ENCODE measurements around the gene SUN1. TPM values are rescaled to one million over a fixed set of nuclear protein-coding genes. Genes with fewer than 3 reads are reported as not detected.

Gene SUN1
- total RNA-seq, 2 donors from 2014 or later, result 89.7 to 97.5 TPM

DNA sequence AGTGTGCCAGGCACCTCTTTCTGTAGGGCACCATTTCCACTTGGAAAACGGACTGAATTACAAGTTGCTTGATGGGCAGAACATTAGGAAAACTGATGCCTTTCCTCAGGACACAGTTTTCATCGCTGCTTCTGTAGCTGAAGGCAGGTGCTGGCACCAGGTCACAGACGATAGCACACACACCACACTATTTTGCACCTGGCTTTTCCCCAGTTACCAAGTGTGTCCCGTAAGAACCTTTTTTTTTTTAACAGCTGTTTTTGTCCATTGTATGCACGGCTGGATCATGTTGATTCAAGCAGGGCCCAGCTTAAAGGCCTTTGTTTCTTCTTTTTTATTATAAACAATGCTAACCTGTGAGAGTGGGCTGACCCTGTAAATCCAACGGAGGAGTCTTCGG, 42.8 kb downstream of the SUN1 start:
- no peaks in the 10 kb centered on the region for H3K9me3 ChIP-seq (ENCODE audit: control insufficient read depth, low read length, poor library complexity, severe bottlenecking)
- Mint-ChIP-seq H3K4me1 (peaks cover 11% of the 10 kb centered on the region), H3K4me3 (no peak overlapping the region), H3K27ac (no peak overlapping the region), H3K27me3 (no peaks in the 10 kb centered on the region), H3K36me3 (ENCODE audit: low read depth) (peaks cover 2% of the 10 kb centered on the region)
- DNase-seq, result no peak
- ATAC-seq, result no peak

DNA sequence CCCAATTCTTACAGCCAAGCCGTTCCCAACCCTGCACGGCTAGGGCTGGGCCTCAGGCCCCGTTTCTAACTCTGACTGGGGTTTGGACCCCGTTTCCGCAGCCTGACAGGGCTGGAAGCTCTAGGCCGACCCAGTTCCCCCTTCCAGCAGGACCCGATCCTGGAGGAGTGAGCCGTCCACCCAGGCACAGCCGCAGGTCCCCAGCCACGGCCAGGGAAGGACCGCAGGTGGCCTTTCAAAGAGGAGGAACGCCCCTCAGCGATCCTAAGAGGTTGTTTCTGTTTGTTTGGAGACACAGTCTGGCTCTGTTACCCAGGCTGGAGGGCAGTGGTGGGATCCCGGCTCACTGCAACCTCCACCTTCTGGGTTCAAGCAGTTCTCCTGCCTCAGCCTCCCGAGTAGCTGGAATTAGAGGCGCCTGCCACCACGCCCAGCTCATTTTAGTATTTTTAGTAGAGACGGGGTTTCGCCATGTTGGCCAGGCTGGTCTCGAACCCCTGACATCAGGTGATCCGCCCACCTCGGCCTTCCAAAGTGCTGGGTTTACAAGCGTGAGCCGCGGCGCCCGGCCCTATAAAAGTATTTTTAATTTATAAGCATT, 43.3 kb downstream of the SUN1 start:
- H3K36me3 Mint-ChIP-seq (ENCODE audit: low read depth), result peaks cover under 1% of the 10 kb centered on the region
- DNase-seq (no peak), ATAC-seq (no peak)
- H3K27me3 Mint-ChIP-seq, result no peaks in the 10 kb centered on the region
- no peak overlapping the region for H3K4me3 Mint-ChIP-seq
- H3K9me3 ChIP-seq (ENCODE audit: control insufficient read depth, low read length, poor library complexity, severe bottlenecking), result no peaks in the 10 kb centered on the region
- H3K27ac Mint-ChIP-seq, result no peak overlapping the region
- peaks cover 11% of the 10 kb centered on the region for H3K4me1 Mint-ChIP-seq

DNA sequence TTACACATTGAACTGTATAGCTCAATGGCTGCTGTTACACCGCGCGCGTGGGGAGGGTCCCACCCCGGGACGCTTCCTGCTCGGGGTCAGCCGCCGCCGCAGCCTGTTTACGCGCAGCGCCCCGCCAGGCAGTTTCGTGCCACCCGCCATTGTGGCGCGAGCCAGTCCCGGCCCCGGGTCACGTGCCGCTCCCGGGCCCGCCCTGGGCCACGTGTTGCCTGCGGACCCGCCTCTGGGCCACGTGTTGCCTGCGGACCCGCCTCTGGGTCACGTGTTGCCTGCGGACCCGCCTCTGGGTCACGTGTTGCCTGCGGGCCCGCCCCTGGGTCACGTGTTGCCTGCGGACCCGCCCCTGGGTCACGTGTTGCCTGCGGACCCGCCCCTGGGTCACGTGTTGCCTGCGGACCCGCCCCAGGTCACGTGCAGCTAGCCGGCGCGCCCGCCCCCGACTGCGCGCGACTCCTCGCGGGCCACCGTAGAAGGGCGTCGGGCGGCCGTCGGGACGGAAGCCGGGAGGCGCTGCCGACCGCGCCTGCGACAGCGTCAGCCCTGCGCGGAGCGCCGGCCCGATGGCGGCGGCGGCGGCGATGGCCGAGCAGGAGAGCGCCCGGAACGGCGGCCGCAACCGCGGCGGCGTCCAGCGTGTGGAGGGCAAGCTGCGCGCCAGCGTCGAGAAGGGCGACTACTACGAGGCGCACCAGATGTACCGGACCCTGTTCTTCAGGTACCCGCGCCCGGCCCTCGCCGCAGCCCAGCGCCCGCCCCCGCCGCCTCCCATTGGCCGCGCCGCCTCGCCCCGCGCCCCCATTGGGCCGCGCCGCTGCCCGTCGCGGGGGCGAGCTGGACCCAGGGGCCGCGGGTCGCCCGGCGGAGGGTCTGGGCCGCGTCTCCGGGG, 44.0 kb downstream of the SUN1 start, which contains the start of gene GET4:
Gene GET4, plus strand, starts transcription at position 478 of the 895 bp plus-strand sequence. Its CDS starts 92 bp downstream, at position 570.
- no peaks in the 10 kb centered on the region for H3K9me3 ChIP-seq (ENCODE audit: control insufficient read depth, low read length, poor library complexity, severe bottlenecking)
- peaks cover 11% of the 10 kb centered on the region for H3K4me1 Mint-ChIP-seq
- DNase-seq, result peak; percentile 96 to 99 (median 97)
- H3K27ac Mint-ChIP-seq, result peak within 1 kb of the TSS; percentile 93
- no peaks in the 10 kb centered on the region for H3K27me3 Mint-ChIP-seq
- peak within 1 kb of the TSS; percentile 95 for H3K4me3 Mint-ChIP-seq
- ATAC-seq, result peak; percentile 83
- no peaks in the 10 kb centered on the region for H3K36me3 Mint-ChIP-seq (ENCODE audit: low read depth)

DNA sequence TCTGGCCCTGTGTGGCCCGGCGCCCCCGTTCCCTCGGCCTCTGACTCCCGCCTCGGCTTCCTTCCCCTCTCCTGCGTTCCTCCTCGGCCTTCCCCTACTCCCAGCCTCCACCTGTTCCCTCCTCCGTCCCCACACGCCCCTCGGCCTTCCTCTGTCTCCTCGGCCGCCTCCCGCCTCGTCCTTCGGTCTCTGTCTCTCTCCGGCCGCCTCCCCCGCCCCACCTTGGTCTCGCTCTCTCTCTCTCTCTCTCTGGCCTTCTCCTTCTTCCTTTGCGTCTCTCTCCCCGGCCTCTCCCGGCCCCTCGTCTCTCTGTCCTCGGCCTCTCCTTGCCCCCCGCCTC, 44.7 kb downstream of the SUN1 start:
- H3K27me3 Mint-ChIP-seq, result no peaks in the 10 kb centered on the region
- no peak for ATAC-seq
- DNase-seq, result no peak
- no peaks in the 10 kb centered on the region for H3K9me3 ChIP-seq (ENCODE audit: control insufficient read depth, low read length, poor library complexity, severe bottlenecking)
- H3K27ac Mint-ChIP-seq, result peak overlapping the region; percentile 93
- H3K36me3 Mint-ChIP-seq (ENCODE audit: low read depth), result no peaks in the 10 kb centered on the region
- H3K4me3 Mint-ChIP-seq, result peak overlapping the region; percentile 95
- peaks cover 13% of the 10 kb centered on the region for H3K4me1 Mint-ChIP-seq

DNA sequence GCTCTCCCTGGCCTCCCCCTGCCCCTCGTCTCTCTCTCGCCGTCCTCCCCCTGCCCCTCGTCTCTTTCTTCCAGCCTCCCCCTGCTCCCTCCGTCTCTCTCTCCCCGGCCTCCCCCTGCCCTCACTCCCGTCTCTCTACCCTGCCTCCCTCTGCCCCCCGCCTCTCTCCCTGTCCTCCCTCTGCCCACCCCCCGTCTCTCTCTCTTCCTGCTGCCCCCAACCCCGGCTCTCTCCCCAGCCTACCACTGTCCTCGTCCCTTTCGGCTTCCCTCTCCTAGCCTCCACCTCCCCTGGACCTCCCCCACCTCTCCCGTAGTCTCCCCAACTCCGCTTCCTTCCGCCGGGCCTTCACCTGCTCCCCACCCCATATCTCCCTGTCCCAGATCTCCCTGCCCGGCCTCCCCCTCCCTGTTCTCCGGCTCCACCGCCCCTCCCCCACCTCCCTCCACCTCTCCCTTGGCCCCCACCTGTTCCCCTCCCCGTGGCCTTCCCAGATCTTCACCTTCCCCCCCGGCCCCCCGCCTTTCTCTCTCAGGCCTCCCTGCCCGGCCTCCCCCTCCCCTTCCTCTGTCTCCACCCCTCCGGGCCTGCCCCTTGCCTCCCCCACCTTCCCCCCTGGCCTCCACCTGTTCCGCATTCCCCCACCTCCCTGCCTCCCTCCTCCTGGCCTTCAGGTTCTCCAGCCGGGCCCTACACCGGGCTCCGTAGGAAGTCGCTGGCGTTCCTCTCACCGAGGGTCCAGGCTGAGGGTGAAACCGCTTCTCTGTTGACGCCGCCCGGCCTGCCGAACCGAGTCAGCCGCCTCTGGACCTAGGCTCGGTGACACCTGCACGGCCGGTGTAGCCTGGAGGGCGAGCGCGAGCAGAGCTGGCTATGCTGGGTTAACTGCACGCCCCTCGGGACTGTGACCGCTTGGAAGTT, 45.3 kb downstream of the SUN1 start:
- no peaks in the 10 kb centered on the region for H3K9me3 ChIP-seq (ENCODE audit: control insufficient read depth, low read length, poor library complexity, severe bottlenecking)
- Mint-ChIP-seq H3K27ac (peak overlapping the region; percentile 93), H3K4me1 (peaks cover 14% of the 10 kb centered on the region), H3K27me3 (no peaks in the 10 kb centered on the region), H3K4me3 (peak overlapping the region; percentile 95), H3K36me3 (ENCODE audit: low read depth) (no peaks in the 10 kb centered on the region)
- no peak for ATAC-seq
- no peak for DNase-seq

DNA sequence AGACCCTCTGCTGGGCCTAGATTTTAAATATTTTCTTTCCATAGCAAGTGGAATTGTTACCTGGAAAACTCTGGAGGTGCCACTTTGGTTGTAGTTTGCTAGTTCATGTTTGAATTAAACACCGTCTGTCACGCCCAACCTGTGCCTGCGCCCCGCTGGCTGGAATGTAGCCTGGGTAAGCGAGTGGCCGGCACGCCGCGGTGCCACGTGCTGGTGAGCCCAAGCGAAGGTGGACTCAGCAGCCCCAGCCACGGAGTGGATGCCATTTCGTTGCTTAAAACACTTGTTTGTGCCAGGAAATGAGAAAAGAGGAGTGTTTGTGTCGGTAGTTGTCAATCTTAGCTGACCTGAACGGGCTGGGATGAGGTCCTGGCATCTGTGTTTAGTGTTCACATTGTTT, 46.8 kb downstream of the SUN1 start:
- no peak for ATAC-seq
- DNase-seq, result no peak

DNA sequence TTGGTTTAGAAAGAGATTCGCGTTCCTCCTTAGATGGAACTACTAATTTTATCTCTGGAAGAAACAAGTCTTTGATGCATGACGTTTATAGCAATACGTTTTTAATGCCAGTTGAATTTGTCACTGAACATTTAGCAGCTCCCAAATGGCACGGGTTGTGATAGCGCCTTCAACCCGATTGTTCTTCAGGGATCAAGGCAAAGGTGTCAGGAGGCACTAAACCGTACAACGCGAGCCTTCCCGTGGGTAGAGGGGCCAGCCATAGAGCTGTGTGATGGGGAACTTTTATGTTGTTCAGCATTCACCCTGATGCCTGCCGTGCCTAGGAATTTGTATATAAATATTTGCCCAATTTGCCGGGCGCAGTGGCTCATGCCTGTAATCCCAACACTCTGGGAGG, 47.4 kb downstream of the SUN1 start:
- DNase-seq (no peak), ATAC-seq (no peak)
- Mint-ChIP-seq H3K27me3 (no peaks in the 10 kb centered on the region), H3K36me3 (ENCODE audit: low read depth) (no peaks in the 10 kb centered on the region), H3K4me1 (peaks cover 18% of the 10 kb centered on the region), H3K4me3 (no peak overlapping the region), H3K27ac (no peak overlapping the region)
- H3K9me3 ChIP-seq (ENCODE audit: control insufficient read depth, low read length, poor library complexity, severe bottlenecking), result no peaks in the 10 kb centered on the region

More for the DNA sequence above, 46.8 kb downstream of the SUN1 start:
- Mint-ChIP-seq H3K27ac (no peak overlapping the region), H3K36me3 (ENCODE audit: low read depth) (no peaks in the 10 kb centered on the region), H3K4me1 (peaks cover 13% of the 10 kb centered on the region), H3K4me3 (peak overlapping the region; percentile 28), H3K27me3 (no peaks in the 10 kb centered on the region)
- H3K9me3 ChIP-seq (ENCODE audit: control insufficient read depth, low read length, poor library complexity, severe bottlenecking), result no peaks in the 10 kb centered on the region

DNA sequence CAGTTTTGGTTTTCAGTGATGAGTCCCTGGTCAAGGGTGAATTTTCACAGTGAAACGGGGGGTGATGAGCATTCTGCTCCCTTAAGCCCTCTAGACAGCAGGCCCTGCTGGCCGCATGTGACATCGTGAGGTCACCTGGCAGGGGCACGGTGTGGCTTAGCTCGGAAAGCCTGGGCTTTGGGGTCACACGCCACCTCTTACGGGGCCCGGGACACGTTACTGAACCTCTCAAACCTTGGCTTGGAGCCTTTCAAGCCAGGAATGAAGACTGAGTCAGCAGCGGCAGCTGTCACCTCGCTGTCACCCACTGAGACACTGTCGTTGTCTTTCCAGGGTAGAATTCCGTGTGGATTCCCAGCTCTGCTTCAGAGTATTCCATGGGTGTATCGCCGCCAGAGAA, 48.2 kb downstream of the SUN1 start:
- H3K27me3 Mint-ChIP-seq, result no peaks in the 10 kb centered on the region
- DNase-seq (no peak), ATAC-seq (no peak)
- H3K36me3 Mint-ChIP-seq (ENCODE audit: low read depth), result no peaks in the 10 kb centered on the region
- H3K9me3 ChIP-seq (ENCODE audit: control insufficient read depth, low read length, poor library complexity, severe bottlenecking), result no peaks in the 10 kb centered on the region
- no peak overlapping the region for H3K27ac Mint-ChIP-seq
- H3K4me1 Mint-ChIP-seq, result peaks cover 18% of the 10 kb centered on the region
- H3K4me3 Mint-ChIP-seq, result peak overlapping the region; percentile 19

DNA sequence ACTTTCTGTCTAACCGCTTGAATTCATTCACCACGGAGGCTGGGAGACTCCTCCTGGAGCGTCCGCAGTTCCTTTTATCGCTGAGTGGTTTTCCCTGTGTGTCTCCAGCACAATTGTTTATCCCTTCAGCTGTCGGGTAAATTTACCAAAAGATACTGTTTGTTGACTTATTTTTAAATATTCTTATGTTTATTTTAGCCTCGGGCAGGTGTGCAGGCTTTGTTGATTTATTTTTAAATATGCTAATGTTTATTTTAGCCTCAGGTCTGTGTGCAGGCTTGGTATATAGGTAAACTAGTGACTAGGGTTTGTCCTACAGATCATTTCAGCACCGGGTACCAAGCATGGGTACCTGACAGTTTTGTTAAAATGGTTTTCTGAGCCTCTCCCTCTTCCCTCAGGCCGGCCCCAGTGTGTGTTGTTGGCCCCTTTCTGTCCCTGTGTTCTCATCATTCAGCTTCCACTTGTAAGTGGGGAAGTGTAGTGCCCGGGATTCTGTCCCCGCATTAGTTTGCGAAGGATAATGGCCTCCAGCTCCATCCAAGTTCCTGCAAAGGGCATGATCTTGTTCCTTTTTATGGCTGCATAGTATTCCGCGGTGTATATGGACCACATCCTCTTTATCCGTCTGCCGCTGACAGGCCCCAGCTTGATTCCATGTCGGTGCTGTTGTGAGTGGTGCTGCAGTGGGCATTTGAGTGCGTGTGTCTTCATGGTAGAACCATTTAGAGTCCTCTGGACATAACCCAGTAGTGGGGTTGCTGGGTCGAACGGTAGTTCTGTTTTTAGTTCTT, 49.4 kb downstream of the SUN1 start:
- H3K27me3 Mint-ChIP-seq, result no peaks in the 10 kb centered on the region
- H3K4me3 Mint-ChIP-seq, result no peak overlapping the region
- no peak for DNase-seq
- H3K27ac Mint-ChIP-seq, result no peak overlapping the region
- no peaks in the 10 kb centered on the region for H3K9me3 ChIP-seq (ENCODE audit: control insufficient read depth, low read length, poor library complexity, severe bottlenecking)
- H3K36me3 Mint-ChIP-seq (ENCODE audit: low read depth), result no peaks in the 10 kb centered on the region
- no peak for ATAC-seq
- peaks cover 21% of the 10 kb centered on the region for H3K4me1 Mint-ChIP-seq

DNA sequence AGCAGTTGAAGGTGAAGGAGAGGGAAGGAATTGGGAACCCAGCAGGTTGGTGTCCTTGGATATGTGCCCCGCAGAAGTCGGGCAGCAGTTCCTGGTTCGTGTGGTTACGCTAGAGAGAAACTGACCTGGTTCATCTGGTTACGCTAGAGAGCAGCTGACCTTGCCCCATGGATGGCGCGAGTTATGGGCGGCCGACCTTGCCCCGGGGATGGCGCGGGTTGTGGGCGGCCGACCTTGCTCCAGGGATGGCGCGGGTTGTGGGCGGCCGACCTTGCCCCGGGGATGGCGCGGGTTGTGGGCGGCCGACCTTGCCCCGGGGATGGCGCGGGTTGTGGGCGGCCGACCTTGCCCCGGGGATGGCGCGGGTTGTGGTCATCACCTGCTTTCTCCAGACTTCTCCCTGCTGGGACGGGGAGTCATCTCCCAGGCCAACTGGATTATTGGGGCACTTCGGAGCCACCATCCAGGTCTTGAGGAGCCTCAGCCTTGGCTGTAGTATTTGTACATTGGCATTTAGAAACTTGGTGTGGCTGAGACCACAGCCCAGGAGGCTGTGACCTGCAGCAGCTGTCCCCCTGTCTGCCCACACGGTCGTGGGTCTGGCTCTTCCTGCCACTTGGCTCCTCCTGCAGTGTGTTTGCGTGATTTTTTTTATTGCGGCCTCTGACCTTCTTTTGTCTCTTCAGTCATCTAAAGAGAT, 50.2 kb downstream of the SUN1 start:
- no peaks in the 10 kb centered on the region for H3K9me3 ChIP-seq (ENCODE audit: control insufficient read depth, low read length, poor library complexity, severe bottlenecking)
- Mint-ChIP-seq H3K4me1 (peaks cover 21% of the 10 kb centered on the region), H3K27me3 (no peaks in the 10 kb centered on the region), H3K27ac (peak overlapping the region; percentile 84), H3K36me3 (ENCODE audit: low read depth) (no peaks in the 10 kb centered on the region), H3K4me3 (no peak overlapping the region)
- ATAC-seq (no peak), DNase-seq (no peak)

DNA sequence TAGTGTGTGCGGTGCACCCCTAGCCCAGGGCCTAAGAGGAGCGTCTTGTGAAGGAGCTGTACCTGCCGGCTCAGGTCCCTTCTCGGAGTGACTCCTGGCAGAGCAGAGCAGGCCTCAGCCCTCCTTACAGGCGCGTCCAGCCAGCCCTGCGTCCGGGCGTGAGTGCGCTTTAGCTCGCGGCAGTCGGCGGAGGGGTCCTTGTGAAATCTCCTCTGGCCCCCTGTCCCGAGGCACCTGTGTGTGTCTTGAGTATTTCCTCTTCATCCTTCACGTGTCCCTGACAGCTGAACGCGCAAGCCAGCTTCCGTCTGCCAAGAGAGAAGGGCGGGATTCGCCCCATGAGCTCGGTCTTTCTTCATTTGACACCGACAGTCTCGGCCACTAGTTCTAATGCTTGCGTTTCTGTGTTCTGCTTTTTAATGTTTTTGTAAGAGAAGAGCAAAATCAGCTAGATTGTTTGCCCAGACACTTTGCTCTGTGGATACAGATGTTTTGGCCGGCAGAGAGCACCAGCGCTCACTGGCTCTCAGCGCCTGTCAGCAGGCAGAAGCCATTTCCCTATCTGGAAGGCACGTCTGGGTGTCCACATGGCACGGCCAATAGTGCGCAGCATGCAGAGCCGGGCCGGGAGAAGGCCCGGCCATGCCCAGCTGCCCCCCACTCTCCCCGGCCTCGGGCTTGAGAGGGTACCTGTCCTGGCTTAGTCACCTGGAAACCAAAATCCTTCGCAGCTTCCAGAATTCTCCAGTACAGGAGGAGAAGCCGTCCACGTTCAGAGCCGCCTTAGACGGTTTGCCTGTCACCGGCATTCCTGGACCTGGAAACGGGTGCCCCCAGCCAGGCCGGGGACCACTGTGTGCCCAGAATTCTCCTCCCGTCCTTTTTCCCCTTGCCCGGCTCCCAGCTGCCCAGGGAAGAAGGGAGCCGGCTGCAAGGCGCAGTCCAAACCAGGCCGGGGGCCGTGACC, 51.1 kb downstream of the SUN1 start:
- DNase-seq (no peak), ATAC-seq (no peak)
- H3K4me3 Mint-ChIP-seq, result no peak overlapping the region
- H3K27me3 Mint-ChIP-seq, result no peaks in the 10 kb centered on the region
- no peaks in the 10 kb centered on the region for H3K9me3 ChIP-seq (ENCODE audit: control insufficient read depth, low read length, poor library complexity, severe bottlenecking)
- peaks cover 17% of the 10 kb centered on the region for H3K4me1 Mint-ChIP-seq
- H3K27ac Mint-ChIP-seq, result peak overlapping the region; percentile 84
- H3K36me3 Mint-ChIP-seq (ENCODE audit: low read depth), result no peaks in the 10 kb centered on the region
